HG02970 (cell line): ENCODE data around the gene PAX5.
"Not testable (repeated sequence)": the region's sequence is repeated elsewhere in the genome, so short reads cannot be mapped to it uniquely, and the experiment has no call there.

ENCODE experiments used
- ATAC-seq: cut with Tn5 transposase; IDR thresholded peaks from one replicate; pipeline ENCODE4 v1.9.1; 2021; ENCODE audit warnings: mild to moderate bottlenecking, moderate library complexity, moderate number of reproducible peaks; ENCODE audit not compliant: unreplicated experiment, low FRiP score

The PAX5 gene

GRCh38 chr9:36889844-36890243 lies 144.2 kb downstream of the PAX5 start:
- ATAC-seq, result no peak

GRCh38 chr9:36888551-36888950 lies 145.5 kb downstream of the PAX5 start:
- ATAC-seq, result no peak

GRCh38 chr9:36884721-36885120 lies 149.3 kb downstream of the PAX5 start:
- ATAC-seq, result no peak

GRCh38 chr9:36882594-36882993 lies 151.5 kb downstream of the PAX5 start:
- no peak for ATAC-seq

GRCh38 chr9:36881743-36882441 lies 152.2 kb downstream of the PAX5 start:
- no peak for ATAC-seq

- ATAC-seq, result no peak
Observed at GRCh38 chr9:36881316-36881715, 152.8 kb downstream of the PAX5 start.

- no peak for ATAC-seq
Observed at GRCh38 chr9:36880075-36880474, 154.0 kb downstream of the PAX5 start.

- ATAC-seq, result no peak
Observed at GRCh38 chr9:36878986-36879982, 154.8 kb downstream of the PAX5 start.

GRCh38 chr9:36877239-36877638 lies 156.8 kb downstream of the PAX5 start:
- ATAC-seq, result no peak

GRCh38 chr9:36876056-36876455 lies 158.0 kb downstream of the PAX5 start:
- no peak for ATAC-seq

- no peak for ATAC-seq
Observed at GRCh38 chr9:36874921-36875320, 159.1 kb downstream of the PAX5 start.

- ATAC-seq, result no peak
Observed at GRCh38 chr9:36874261-36874660, 159.8 kb downstream of the PAX5 start.

GRCh38 chr9:36873247-36873875 lies 160.7 kb downstream of the PAX5 start:
- ATAC-seq, result no peak

GRCh38 chr9:36872641-36873040 lies 161.4 kb downstream of the PAX5 start:
- no peak for ATAC-seq

GRCh38 chr9:36871606-36872005 lies 162.5 kb downstream of the PAX5 start:
- ATAC-seq, result no peak

- ATAC-seq, result no peak
Observed at GRCh38 chr9:36870960-36871359, 163.1 kb downstream of the PAX5 start.

GRCh38 chr9:36869605-36870004 lies 164.5 kb downstream of the PAX5 start:
- ATAC-seq, result not testable (repeated sequence)

GRCh38 chr9:36868586-36869282 lies 165.3 kb downstream of the PAX5 start:
- ATAC-seq, result no peak

- ATAC-seq, result no peak
Observed at GRCh38 chr9:36867672-36868471, 166.2 kb downstream of the PAX5 start.

- no peak for ATAC-seq
Observed at GRCh38 chr9:36867241-36867640, 166.8 kb downstream of the PAX5 start.
